CD4-positive, alpha-beta T cell treated with Interleukin-21 for 1 hour (primary cell): ENCODE measurements around the gene ARGLU1.
"Not testable (repeated sequence)": the region's sequence is repeated elsewhere in the genome, so short reads cannot be mapped to it uniquely, and the experiment has no call there.

Experiments
- DNase-seq: peaks from one replicate; pipeline ENCODE4 v3.0.0-alpha.2; 2020

The ARGLU1 gene, protein sequence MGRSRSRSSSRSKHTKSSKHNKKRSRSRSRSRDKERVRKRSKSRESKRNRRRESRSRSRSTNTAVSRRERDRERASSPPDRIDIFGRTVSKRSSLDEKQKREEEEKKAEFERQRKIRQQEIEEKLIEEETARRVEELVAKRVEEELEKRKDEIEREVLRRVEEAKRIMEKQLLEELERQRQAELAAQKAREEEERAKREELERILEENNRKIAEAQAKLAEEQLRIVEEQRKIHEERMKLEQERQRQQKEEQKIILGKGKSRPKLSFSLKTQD

DNA sequence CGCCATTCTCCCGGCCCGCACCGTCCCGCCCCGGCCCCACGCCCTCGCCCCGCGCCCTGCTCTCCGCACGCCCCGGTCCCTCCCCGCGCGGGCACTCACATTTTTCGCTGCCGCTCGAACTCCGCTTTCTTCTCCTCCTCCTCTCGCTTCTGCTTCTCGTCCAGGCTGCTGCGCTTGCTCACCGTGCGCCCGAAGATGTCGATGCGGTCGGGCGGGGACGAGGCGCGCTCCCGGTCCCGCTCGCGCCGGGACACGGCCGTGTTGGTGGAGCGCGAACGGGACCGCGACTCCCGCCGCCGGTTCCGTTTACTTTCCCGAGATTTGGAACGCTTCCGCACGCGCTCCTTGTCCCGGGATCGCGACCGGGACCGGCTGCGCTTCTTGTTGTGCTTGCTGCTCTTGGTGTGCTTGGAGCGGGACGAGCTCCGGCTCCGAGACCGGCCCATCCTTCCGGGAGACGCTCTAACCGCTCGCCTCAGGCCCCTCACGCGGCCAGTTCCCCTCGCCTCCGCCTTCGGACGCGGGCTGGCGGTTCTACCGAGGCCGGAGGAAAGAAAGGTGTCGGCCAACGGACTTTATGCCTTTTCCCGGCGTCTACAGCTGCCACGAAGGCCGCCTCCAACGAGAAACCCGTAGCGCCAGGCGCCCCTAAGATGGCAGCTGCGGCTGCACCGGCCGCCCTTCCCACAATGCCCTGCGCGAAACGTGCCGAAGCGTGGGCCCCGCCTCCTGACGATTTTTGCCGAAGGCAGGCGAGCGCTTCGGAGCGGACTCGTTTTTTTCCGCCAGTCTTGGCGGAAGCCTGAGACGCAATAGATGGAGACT lies at the start of gene ARGLU1:
Gene ARGLU1 (minus strand): TSS at position 664 of the 825 bp plus-strand sequence. CDS start 218 bp downstream, at position 446.
- DNase-seq = peak; percentile 96

DNA sequence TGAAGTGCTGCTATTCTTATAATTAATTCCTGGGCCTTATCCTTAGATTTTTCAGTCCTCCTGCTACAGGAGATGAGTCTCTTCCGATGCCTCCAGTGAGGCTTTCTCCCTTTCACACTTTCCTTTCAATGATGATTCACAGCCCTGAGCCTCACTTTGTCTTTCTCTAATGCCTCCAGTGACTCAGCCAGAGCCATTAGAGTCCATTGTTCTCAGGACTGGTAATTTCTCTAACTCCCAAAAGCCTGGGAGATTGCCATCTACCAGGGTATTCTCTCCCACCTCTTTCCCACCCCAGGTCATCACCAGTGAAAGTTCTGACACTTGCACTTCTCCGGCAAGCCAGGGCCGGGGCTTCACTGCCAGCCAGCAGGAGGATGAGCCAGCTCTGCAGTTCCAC lies 49.6 kb upstream of the ARGLU1 start:
- DNase-seq = no peak

DNA sequence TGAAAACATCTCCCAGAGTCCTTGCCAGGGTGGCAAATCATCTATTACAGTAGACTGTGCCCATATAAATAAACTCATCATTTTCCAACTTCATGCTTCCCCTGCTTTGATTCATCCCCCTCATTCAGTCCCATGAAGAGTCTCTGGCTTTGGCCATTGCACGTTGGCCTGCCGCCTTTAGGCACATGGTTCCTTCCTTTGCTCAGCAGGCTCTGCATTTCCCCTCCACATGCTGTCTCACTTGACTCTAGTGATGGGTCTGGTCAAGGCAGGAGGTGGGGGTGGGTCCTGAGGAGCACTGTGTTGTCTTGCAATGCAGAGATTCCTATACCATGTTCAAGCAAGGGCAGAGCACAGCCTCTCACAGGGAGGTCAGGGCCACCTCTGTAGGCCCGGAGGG lies 48.8 kb upstream of the ARGLU1 start:
- no peak for DNase-seq

DNA sequence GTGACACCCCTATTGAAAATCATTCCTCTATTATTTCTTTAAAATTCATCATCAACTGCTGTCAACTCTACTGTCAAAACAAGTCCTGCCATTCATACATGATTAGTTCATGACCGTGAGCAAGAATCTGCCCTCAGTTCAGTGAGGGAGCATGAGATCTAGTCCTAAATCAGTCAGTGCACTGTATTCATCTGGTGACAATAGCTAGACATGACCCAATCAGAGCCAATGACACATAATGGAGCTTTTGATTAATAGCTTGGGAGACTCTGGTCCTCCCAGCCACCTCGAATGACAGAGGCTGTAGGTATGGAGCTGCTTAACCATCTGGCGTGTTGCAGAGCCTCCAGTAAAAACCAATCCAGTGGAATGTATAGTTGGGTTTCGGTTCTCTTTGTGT lies 46.9 kb upstream of the ARGLU1 start:
- no peak for DNase-seq

DNA sequence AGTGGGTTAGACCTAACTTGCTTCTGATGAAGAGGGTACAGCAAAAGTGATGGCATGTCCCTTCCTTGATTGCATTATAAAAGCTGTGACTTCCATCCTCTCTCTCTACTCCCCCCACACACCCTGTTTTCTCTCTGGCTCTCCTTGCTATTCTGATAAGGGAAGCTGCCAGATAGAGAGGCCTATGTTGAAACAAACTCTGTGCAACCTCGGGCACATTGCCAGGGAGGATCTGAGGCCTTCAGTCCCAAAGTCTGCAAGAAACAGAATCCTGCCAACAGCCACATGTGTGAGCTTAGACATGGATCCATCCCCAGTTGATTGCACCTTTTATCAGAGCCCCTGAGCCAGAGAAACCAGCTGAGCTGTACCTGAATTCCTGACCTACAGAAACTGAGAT lies 44.8 kb upstream of the ARGLU1 start:
- no peak for DNase-seq

DNA sequence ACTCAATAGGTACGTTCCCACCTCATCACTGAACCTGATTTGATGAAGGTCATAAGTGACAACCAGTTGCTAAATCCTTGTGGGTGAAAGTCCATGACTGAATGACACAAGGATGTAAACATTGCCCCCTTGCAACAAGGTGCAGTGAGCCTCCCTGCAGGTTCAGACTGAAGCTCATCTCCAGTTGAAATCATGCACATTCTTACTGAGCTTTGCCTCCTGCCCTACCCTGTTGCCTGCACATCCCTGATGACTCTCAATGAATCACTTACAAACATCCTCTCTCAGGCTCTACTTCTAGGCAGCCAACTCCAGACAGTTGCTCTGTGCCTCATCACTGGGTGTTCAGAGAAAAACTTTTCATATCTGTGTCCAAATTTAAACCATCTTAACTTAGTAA lies 42.5 kb upstream of the ARGLU1 start:
- DNase-seq = no peak

DNA sequence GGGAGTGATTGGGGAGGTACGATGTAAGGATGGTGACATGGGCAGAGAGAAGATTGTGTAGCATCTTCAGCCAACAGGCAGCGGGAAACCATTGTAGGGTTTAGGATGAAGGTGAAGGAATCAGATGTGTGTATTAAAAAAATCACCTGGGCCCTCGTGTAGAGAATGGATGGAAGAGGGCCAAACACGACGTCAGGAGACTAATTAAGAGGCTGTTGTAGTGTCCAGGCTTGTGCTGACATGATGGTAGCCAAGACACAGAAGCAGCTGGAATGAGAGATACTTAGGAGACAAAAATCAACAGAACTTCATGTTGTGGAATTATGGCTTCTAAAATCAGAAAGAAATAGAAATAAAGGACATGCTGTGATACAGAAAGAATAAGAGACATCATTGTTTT lies 41.2 kb upstream of the ARGLU1 start:
- DNase-seq = no peak

DNA sequence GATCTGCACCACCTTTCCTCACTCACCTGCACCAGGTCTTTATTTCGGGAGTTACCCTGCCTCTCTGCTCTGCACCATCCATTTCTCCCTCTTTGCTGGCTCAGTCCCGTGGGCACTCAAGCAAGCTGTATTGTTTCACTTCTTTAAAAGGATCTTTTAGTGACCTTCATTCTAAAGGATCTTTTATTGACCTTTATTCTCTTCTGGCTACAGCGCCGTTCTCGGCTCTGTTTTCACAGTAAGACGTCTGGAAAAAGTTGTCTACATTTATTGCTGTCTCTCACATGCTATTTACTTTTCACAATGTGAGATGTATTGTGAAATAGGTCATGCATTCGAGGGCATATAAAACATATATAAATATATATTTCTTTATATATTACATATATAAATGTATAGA lies 35.6 kb upstream of the ARGLU1 start:
- DNase-seq = no peak

DNA sequence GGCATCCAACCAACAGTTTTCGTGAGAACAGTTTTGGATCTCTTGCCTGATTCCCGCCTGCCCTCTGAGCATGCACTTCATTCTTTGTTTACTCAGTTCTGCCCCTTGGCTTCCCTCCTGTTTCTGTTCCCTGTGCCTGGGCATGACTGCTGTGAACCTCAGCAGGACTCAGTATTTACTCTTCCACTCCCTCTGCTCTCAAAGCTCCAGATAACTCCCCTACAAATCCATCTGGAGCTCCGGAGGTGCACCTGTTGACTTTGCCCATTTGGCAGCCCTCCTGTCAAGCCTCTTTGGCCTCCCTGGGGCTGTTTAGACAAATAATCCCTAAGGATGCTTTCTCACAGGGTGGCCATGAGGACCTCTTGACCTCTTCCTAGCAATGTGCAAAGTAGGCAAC lies 34.2 kb upstream of the ARGLU1 start:
- no peak for DNase-seq

DNA sequence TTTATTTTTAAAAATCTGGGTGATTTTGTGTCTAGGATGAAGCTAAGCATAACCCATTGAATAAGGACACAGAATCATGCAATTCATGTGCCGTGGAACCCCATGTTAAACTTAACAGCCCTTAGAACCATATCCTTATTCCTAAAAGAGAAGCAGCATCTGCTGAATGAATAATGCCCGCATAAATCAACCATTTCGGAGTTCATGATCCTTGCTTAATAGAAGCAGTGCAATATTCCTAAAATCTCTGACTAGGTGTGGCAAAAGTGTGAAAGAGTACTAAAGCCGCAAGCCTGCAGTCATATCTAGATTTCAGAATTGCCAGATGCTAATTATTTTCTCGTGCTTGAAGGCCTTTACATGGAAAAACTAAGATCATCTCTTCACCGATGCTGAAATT lies 33.6 kb upstream of the ARGLU1 start:
- DNase-seq = no peak

DNA sequence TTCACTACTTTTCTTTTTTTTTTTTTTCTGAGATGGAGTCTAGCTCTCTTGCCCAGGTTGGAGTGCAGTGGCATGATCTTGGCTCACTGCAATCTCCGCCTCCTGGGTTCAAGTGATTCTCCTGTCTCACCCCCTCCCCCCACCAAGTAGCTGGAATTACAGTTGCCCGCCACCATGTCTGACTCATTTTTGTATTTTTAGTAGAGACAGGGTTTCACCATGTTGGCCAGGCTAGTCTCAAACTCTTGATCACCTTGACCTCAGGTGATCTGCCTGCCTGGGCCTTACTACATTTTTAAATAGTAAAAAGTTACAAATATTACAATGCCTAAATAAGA lies 32.8 kb upstream of the ARGLU1 start:
- not testable (repeated sequence) for DNase-seq

DNA sequence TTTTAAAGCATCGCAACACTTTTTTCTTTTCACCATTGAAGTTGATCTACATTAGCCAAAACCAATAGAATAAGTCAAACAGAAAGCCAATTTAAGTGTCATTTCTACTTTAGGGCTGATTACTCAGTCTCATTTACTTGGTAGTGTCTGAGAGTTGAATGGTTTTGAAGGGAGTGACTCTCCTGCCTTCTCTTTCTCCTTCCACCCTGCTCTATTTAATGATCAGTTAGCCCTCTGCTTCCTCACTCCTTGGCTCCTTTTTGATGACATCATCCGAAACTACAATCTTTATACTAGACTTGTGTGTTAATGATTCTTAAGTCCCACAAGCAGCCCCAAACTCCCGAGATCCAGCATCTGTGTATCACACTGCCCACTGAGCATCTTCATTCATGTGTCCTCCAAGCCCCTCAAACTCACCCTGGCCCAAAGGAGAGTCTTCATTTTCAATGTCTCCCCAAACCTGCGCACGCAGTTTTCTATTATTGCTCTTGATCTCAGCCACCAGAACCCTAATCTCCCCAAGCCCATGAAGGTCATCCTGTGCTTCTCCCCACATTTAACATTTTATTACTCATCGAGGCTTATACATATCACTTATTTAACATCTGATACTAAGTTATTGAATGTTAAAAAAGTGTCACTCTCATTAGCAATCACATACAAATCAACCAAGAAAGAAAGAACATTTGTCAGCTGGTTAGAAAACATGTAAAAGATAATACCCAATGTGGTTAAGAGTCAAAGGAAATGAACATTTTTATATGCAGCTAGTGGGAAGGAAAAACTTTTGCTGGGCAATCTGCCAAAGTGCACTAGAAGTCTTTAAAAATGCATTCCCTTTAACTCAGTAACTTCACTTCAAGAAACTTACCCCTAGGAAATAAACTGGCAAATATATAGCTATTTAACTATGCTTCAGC lies 32.2 kb upstream of the ARGLU1 start:
- DNase-seq = peak; percentile 5

DNA sequence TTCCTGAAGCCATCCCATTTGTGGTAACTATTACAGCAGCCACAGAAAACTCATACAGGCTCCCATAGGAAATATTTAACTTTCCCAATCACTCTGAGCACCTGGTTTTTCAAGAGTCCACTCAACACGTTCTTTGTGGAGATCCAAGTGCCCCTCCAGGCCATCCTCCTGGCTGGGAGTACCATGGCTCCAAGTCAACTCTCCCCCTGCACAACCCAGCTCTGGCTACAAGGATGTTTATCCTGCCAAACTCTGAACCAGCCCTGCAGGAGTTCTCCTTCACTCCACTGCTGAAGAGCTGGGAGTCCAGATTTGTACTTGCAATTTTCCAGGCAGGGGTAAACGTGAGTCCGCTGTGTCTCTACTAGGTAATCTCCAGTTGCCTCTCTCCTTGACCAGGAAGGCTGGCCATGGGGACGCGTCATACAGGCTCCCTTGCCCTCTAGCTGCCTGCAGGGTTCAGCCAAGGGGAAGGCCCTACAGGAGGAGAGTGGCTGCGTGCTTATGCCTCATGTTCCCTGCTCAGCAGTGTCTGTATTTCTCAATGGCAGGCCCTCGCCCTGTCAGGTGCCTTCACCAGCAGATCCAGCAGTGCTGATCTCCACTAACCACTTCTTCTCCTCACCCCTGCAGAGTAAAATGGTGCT lies 29.9 kb upstream of the ARGLU1 start:
- DNase-seq = no peak

DNA sequence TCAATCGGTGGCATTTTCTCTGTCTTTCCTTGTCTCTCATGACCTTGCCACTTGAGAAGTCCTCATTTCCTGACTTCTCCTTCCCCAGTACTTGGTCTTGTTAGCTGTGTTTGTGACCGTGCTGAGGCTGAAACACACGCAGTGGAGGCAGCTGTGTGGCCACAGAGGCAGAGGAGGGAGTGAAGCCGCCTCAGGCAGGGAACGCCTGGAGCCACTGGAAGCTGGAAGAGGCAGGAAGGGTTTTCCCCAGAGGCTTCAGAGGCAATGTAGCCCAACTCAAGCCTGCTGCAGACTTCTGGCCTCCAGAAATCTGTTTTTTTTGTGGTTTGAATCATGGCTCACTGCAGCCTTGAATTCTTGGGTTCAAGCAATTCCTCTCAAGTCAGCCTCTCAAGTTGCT lies 29.2 kb upstream of the ARGLU1 start:
- DNase-seq = no peak

DNA sequence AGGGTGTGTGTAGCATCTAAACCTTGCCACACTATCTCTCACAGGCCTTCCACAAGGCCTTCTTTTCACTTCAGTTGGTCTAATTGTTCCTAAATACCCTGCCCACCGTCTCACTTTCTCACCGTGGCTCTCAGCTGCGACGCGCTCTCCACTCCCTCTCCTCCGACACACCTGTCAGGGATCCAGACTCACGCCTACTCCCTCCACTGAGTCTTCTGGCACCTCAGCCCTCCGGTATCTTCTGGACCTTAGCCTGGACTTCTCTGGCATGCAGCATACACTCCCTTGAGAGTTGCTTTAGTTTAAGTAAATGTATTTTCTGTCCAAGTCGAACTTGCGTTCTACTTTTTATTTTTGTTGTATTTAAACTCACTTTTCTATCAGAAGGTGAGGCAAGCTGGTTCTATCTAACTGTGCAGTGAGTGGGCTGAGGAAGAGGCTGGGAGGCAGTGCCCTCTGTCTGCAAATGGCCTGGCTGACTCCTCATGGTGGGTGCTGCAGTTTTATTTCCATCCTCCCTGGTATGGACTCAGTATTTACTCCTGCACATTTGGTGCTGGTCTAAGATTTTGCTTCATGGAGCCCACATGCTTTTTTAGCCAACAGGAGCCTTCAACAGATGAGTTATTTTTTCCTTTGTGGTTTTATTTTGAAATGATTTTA lies 28.5 kb upstream of the ARGLU1 start:
- DNase-seq = no peak

DNA sequence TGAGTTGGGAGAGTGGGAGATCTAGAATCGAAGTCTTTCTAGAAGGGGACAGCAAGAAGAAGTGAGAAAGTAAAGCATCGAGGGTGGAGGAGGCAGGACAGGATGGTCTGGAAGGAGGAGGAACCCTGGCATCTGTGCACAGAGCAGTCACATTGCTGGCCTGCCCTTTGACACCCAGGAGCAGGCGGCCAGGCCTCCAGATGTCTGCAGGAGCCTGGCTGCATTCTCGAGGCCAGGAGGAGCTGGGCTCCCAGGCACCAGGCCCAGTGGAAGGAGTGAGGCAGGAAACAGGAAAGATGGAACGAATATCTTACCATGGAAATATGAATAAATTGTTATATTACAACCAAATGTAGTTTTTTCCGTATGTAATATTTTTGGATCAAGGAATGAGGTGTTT lies 27.7 kb upstream of the ARGLU1 start:
- no peak for DNase-seq

DNA sequence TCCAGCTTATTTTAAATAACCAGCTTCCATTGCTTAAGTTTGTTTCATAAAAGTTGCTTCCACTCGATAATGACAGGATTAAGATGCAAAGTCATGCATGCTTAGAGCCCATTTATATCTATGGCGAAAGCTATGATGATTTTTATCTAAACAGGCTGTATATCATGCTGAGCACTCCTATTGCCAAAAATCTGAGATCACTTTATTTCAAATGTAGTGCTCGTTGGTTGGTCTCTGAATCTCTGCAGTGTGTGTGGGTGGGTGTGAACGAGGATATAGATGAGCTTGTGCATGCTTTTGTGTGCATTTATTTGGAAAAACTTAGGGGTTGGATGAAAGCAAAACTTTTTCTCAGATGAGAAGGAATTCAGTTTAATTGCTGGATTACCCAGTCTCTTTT lies 27.0 kb upstream of the ARGLU1 start:
- no peak for DNase-seq

DNA sequence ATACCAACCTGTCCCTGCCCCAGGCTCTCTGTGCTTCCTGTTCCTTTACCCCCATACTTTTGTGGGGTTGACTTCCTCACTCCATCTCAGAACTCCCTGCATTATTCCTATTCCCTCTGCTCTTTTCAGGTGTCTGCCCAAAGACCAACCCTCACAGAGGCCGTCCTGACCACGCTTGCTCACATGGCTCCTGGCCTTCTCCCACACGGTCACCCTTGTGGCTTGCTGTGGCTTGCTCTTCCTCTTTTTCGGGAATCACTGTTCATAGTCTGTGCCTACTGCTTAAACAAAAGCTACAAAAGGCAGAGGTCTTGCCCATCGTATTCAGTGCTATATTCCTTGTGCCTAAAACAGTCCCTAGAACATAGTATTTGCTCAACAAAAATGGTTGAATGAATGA lies 25.2 kb upstream of the ARGLU1 start:
- no peak for DNase-seq

DNA sequence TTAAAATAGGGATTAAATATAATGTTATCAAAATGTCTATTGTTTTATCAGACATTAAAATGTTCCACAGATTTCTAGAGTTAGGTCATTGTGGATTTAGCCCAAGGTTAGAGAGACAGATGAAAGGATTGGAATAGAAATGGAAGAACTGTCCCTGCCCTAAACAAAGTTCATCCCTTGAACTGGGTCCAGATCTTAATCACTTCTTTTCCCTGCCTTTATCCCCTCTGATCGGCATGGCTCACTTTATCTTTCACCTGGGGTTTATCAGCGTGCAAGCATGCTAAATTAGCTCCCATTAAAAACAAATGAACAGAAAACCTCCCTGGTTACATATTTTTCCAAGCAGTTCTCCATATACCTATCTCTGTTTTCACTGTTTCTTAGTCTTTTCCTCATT lies 23.4 kb upstream of the ARGLU1 start:
- no peak for DNase-seq

DNA sequence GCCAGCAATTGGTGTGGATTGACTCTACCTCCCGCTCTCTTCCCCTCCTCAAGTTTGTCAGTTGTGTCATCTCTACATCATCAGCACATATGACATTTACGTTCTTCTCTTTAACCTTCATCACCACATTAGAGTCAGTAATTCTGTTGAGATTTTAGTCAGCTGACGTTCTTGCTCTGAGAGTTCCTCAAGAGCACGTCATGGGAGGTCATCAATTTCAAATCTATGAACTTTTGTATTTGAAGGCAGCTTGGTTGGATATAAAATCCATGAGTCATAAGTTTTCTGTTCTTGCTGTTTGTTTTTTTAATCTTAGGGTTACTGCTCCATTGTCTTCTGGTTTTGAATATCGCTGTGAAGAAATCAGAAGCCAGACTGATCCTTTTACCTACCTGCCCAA lies 21.8 kb upstream of the ARGLU1 start:
- no peak for DNase-seq

DNA sequence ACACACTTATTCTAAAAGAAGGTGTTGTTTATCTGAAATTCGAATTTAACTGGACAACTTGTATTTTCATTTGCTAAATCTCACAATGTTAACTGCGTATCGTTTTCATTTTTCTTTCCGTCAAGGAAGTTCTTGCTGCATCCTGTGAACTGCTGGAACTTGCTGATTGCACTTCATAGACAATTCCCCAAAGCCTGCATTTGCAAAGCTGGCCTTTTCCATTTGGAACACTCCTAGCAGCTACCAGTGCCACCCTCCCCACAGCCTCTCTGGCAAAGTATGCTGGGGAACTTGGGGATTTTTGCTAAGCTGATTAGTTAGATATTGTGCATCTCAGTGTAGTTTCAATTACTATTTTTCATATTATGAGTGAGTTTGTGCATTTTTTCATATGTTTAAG lies 20.4 kb upstream of the ARGLU1 start:
- no peak for DNase-seq

DNA sequence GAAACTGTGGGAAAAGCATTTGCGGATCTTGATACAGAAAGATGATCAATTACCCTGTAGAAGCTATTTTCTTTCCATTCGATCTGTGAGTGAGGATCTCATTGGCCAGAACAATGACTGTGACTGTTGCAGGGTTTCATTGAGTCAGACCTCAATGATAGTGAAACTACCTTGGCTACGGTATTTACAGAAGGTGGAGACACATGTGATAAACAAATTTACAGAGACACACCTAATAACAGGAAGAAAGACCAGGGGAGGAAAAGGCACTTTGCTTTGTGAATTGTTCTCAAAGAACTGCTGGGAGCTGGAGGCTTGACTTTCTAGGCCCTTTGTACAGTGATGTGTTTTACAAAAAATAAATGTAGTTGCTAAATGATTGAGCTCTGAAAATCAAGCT lies 19.9 kb upstream of the ARGLU1 start:
- DNase-seq = no peak
